Pulmonary artery endothelial cell (primary cell): ENCODE data around the gene NR3C1. TPM values are rescaled to one million over a fixed set of nuclear protein-coding genes. Genes with fewer than 3 reads are reported as not detected.

ENCODE experiments used
- DNase-seq: peaks from one replicate; pipeline ENCODE4 v3.0.0-alpha.2; 2011; ENCODE audit warnings: low read depth, low spot score
- total RNA-seq: library from RNA; depleted of rRNA; stranded (reverse); fragments of >200 nt; gene quantifications from 2 replicates; pipeline ENCODE4 v1.2.3, GENCODE V29; 2014

The NR3C1 gene
- total RNA-seq, 1 donor from 2014 or later: 25.0 TPM

GRCh38 chr5:143370440-143370839 is 33.0 kb downstream of the NR3C1 start:
- no peak for DNase-seq

- no peak for DNase-seq
Observed at GRCh38 chr5:143364061-143364460, 39.4 kb downstream of the NR3C1 start.

GRCh38 chr5:143362664-143363227 is 40.7 kb downstream of the NR3C1 start:
- DNase-seq: no peak

GRCh38 chr5:143361438-143361837 is 42.0 kb downstream of the NR3C1 start:
- DNase-seq: no peak

- DNase-seq: no peak
Observed at GRCh38 chr5:143360755-143361154, 42.7 kb downstream of the NR3C1 start.

- DNase-seq: no peak
Observed at GRCh38 chr5:143359869-143360268, 43.6 kb downstream of the NR3C1 start.

GRCh38 chr5:143356855-143357583 is 46.5 kb downstream of the NR3C1 start:
- DNase-seq: no peak

- DNase-seq: peak; percentile 95
Observed at GRCh38 chr5:143355710-143356109, 47.8 kb downstream of the NR3C1 start.

GRCh38 chr5:143354025-143354424 is 49.5 kb downstream of the NR3C1 start:
- DNase-seq: no peak

GRCh38 chr5:143352691-143353090 is 50.8 kb downstream of the NR3C1 start:
- no peak for DNase-seq

- DNase-seq: no peak
Observed at GRCh38 chr5:143350751-143351602, 52.5 kb downstream of the NR3C1 start.

GRCh38 chr5:143350341-143350740 is 53.1 kb downstream of the NR3C1 start:
- no peak for DNase-seq

GRCh38 chr5:143349177-143349576 is 54.3 kb downstream of the NR3C1 start:
- DNase-seq: no peak

- DNase-seq: no peak
Observed at GRCh38 chr5:143347698-143348344, 55.7 kb downstream of the NR3C1 start.

GRCh38 chr5:143347046-143347445 is 56.4 kb downstream of the NR3C1 start:
- DNase-seq: no peak

GRCh38 chr5:143345671-143346440 is 57.6 kb downstream of the NR3C1 start:
- DNase-seq: no peak

GRCh38 chr5:143343042-143343441 is 60.4 kb downstream of the NR3C1 start:
- no peak for DNase-seq

- DNase-seq: no peak
Observed at GRCh38 chr5:143342607-143343006, 60.9 kb downstream of the NR3C1 start.

GRCh38 chr5:143341807-143342570 is 61.5 kb downstream of the NR3C1 start:
- no peak for DNase-seq
